Neural cell (in vitro differentiated cells): Measurements from ENCODE around the gene PTPRO.

Source experiments
- EP300 ChIP-seq: fragments of 450-650 bp; conservative IDR thresholded peaks from 2 replicates; pipeline ENCODE4 v1.6.1; 2014; ENCODE audit warnings: antibody characterized with exemption, mild to moderate bottlenecking, moderate library complexity; ENCODE audit not compliant: poor library complexity, severe bottlenecking
- EZH2 ChIP-seq: fragments of 200-600, 300-800 bp; shearing (Covaris generic), sonication (generic); IDR thresholded peaks from 2 replicates; pipeline ENCODE4 v1.6.1; 2014; ENCODE audit warnings: antibody characterized with exemption, low read length, borderline replicate concordance, mild to moderate bottlenecking; ENCODE audit not compliant: insufficient read depth, poor library complexity, severe bottlenecking
- POLR2AphosphoS5 ChIP-seq: IDR thresholded peaks from 2 replicates; pipeline ENCODE4 v1.6.1; 2012
- TAF1 ChIP-seq: IDR thresholded peaks from 2 replicates; pipeline ENCODE4 v1.6.1; 2012; ENCODE audit warnings: low read depth
- TF ChIP-seq, protein P1 (sequence below): fragments of 450-650 bp; IDR thresholded peaks from 2 replicates; pipeline ENCODE4 v1.5.1; 2014; ENCODE audit warnings: antibody characterized with exemption, mild to moderate bottlenecking, moderate library complexity; ENCODE audit not compliant: poor library complexity, severe bottlenecking

DNA sequence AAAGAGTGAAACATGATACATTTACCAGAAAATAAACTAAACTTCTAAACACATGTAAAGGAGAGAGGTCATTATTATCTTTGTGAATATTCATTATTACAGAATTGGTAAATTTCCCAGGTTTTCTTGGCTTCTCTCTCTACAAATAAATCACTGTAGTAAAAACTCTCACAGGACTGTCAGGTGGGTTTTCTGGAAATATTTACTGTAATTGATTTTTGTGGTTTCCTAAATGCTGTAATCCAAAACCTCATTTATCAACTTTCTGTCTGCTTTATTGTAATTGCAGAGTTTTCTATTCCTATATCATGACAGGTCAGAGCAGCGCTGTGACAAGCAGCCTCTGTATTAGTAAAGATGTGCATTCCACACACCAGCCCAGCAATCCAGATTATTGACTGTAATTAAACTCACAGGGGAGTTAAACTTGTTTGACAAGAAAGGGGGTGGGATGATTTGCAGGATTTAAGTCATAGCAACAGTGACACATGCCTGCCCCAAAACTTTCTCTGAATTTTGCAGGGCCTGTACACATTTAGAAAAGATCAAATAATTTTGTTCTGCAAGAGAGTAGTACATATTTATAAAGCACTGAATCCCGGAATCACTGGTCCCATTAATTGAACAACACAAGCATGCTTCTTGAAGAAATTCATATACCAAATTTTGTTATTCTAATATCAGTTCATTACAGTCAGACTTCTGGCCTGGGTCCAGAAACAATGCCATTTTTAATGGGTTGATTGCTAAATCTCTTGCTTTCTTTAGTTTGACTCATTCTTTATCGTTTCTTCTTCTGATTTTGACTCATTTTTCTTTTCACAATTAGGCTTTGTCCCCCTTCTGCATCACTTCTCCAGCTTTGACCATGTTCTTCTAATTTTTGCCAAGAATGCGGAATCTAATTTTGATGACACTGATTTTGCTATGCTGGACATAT is 42.2 kb downstream of the PTPRO start:
- TF ChIP-seq, protein P1, sequence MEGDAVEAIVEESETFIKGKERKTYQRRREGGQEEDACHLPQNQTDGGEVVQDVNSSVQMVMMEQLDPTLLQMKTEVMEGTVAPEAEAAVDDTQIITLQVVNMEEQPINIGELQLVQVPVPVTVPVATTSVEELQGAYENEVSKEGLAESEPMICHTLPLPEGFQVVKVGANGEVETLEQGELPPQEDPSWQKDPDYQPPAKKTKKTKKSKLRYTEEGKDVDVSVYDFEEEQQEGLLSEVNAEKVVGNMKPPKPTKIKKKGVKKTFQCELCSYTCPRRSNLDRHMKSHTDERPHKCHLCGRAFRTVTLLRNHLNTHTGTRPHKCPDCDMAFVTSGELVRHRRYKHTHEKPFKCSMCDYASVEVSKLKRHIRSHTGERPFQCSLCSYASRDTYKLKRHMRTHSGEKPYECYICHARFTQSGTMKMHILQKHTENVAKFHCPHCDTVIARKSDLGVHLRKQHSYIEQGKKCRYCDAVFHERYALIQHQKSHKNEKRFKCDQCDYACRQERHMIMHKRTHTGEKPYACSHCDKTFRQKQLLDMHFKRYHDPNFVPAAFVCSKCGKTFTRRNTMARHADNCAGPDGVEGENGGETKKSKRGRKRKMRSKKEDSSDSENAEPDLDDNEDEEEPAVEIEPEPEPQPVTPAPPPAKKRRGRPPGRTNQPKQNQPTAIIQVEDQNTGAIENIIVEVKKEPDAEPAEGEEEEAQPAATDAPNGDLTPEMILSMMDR: no peak
- TF ChIP-seq TAF1 (no peak), EZH2 (no peak), EP300 (no peak), POLR2AphosphoS5 (no peak)
